Body of pancreas (tissue), 4 donors: Measurements from ENCODE around the gene GLI3.

Source experiments
- CTCF ChIP-seq, 7 experiments: fragments of 450-650 bp in 4 of 7; fragments of 200-600 bp in 3 of 7; sonication (generic) in 3 of 7; IDR thresholded peaks; one replicate each; pipeline ENCODE4 v1.5.1; 2016 to 2019; ENCODE audit warnings: antibody characterized with exemption in 7 of 7
- POLR2A ChIP-seq, 3 donors: fragments of 450-650 bp; IDR thresholded peaks; one replicate each; pipeline ENCODE4 v1.6.1; 2016; ENCODE audit warnings: antibody characterized with exemption in 3 of 3, mild to moderate bottlenecking in 2 of 3

GRCh38 chr7:42053834-42054233 lies 183.2 kb downstream of the GLI3 start:
- TF ChIP-seq CTCF (IDR thresholded peaks at IDR 0.05): no peak
- TF ChIP-seq POLR2A (IDR thresholded peaks at IDR 0.05): no peak
